Colonic mucosa (tissue), 4 donors: Measurements from ENCODE around the gene ALS2CL. TPM values are rescaled to one million over a fixed set of nuclear protein-coding genes. Genes with fewer than 3 reads are reported as not detected.
"Not testable (repeated sequence)": the region's sequence is repeated elsewhere in the genome, so short reads cannot be mapped to it uniquely, and the experiment has no call there.

Source experiments
- DNase-seq: peaks from one replicate; pipeline ENCODE4 v3.0.0-alpha.2; 2020
- H3K27ac ChIP-seq: fragments of 200-600 bp; one replicate; pipeline ENCODE4 v1.8.0; 2021
- H3K27me3 ChIP-seq: fragments of 200-600 bp; one replicate; pipeline ENCODE4 v1.8.0; 2021
- H3K36me3 ChIP-seq: fragments of 200-600 bp; one replicate; pipeline ENCODE4 v1.8.0; 2021
- H3K4me1 ChIP-seq: fragments of 200-600 bp; one replicate; pipeline ENCODE4 v1.8.0; 2021; ENCODE audit warnings: mild to moderate bottlenecking
- H3K4me3 ChIP-seq: fragments of 200-600 bp; one replicate; pipeline ENCODE4 v1.8.0; 2021
- H3K9ac ChIP-seq, 2 donors: one replicate each; pipeline ENCODE4 v1.7.0; 2013; ENCODE audit warnings: control low read depth in 2 of 2, low read depth in 2 of 2, low read length in 2 of 2
- H3K9me3 ChIP-seq: fragments of 200-600 bp; one replicate; pipeline ENCODE4 v1.8.0; 2021
- intact Hi-C: fragments of 100-400 bp; cut with DNase I; formaldehyde crosslinking; loops from one replicate; pipeline ENCODE4 v1.14.1; 2022
- total RNA-seq, 2 donors: library from RNA; stranded (reverse); fragmentation: NEBNext Ultra II Directional in 1 of 2; extraction: Animal tissue kit (Norgen Biotek cat#: 25700) in 1 of 2; gene quantifications; one replicate each; pipeline ENCODE4 v1.2.1, GENCODE V29; 2021
- TF ChIP-seq, protein P1 (sequence below): fragments of 200-600 bp; IDR thresholded peaks from one replicate; pipeline ENCODE4 v1.8.0; 2022; ENCODE audit warnings: antibody characterized with exemption, mild to moderate bottlenecking
- donor health status: healthy.
- donor health status: DM: no; HTN: no; CAD: no.
- donor health status: DM: no; HTN: no; CAD: no.

Gene ALS2CL
- total RNA-seq: 10 to 100 TPM; 21.8 to 40.3 TPM

GRCh38 chr3:46693038-46693891 lies at the start of gene ALS2CL:
TSS of gene ALS2CL (minus strand) at chr3:46693679. CDS start at chr3:46689440, 4,239 bp downstream.
- TF ChIP-seq, protein P1, sequence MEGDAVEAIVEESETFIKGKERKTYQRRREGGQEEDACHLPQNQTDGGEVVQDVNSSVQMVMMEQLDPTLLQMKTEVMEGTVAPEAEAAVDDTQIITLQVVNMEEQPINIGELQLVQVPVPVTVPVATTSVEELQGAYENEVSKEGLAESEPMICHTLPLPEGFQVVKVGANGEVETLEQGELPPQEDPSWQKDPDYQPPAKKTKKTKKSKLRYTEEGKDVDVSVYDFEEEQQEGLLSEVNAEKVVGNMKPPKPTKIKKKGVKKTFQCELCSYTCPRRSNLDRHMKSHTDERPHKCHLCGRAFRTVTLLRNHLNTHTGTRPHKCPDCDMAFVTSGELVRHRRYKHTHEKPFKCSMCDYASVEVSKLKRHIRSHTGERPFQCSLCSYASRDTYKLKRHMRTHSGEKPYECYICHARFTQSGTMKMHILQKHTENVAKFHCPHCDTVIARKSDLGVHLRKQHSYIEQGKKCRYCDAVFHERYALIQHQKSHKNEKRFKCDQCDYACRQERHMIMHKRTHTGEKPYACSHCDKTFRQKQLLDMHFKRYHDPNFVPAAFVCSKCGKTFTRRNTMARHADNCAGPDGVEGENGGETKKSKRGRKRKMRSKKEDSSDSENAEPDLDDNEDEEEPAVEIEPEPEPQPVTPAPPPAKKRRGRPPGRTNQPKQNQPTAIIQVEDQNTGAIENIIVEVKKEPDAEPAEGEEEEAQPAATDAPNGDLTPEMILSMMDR: no peak
- intact Hi-C loops: no loop called here
- peak within 1 kb of the TSS; percentile 84 for H3K4me3 ChIP-seq
- no peaks in the 10 kb centered on the region for H3K27me3 ChIP-seq
- H3K27ac ChIP-seq: peak within 1 kb of the TSS; percentile 77
- H3K36me3 ChIP-seq: no peaks in the 10 kb centered on the region
- peak within 1 kb of the TSS; percentile 95 to 96 for H3K9ac ChIP-seq
- H3K9me3 ChIP-seq: no peaks in the 10 kb centered on the region
- H3K4me1 ChIP-seq: peaks cover 3% of the 10 kb centered on the region
- DNase-seq: peak; percentile 75

DNA sequence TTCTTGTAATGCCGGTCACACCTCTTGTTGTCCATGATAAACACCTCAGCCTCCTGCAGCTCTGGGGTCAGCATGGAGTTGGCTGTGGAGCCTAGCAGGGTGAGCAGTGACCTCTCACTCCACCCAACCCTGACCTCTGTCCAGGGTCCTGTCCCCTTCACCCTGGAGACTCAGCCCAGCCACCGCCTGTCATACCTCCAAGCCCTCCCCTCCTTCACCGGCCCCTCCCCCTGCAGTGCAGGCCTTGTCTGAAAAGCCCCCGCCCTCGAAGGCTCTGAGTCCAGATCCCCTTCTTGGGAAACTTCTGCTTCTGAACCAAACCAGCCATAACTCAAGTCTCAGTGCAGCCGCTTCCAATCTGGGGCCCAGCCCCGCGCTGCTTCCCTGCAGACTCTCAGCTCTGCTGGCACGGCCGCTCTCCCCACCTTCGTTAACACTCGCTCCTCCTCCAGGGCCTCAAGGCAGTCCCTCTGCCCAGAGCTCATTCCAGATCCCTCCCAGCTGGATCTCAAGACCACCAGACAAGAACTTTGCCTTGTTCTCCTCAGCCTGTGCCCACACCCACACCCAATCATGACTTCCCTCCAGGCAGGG lies 49.6 kb upstream of the ALS2CL start:
- H3K27me3 ChIP-seq: no peaks in the 10 kb centered on the region
- no peak for DNase-seq
- intact Hi-C loops: no loop called here
- H3K36me3 ChIP-seq: no peaks in the 10 kb centered on the region
- H3K9me3 ChIP-seq: no peaks in the 10 kb centered on the region
- no peak overlapping the region for H3K4me3 ChIP-seq
- H3K4me1 ChIP-seq: no peaks in the 10 kb centered on the region
- TF ChIP-seq, protein P1: no peak
- H3K9ac ChIP-seq: no peak overlapping the region
- no peak overlapping the region for H3K27ac ChIP-seq

DNA sequence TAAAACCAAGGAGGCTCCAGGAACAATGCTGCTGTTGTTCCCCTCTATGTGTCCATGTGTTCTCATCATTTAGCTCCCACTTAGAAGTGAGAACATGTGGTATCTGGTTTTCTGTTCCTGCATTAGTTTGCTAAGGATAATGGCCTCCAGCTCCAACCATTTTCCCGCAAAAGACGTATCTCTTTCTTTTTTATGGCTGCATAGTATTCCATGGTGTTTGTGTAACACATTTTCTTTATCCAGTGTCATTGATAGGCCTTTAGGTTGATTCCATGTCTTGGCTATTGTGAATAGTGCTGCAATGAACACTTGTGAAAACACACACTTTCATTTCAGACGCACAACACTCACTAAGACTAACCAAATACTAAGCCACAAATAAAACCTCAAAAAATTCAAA lies 46.1 kb upstream of the ALS2CL start:
- intact Hi-C loops, H3K27me3 ChIP-seq, H3K36me3 ChIP-seq, H3K4me1 ChIP-seq, H3K9me3 ChIP-seq, H3K9ac ChIP-seq, DNase-seq, H3K4me3 ChIP-seq, H3K27ac ChIP-seq: not testable (repeated sequence)

GRCh38 chr3:46737329-46737731 lies 43.9 kb upstream of the ALS2CL start:
- DNase-seq: no peak
- TF ChIP-seq, protein P1: no peak
- H3K9ac ChIP-seq: no peak overlapping the region
- H3K36me3 ChIP-seq: no peaks in the 10 kb centered on the region
- H3K27me3 ChIP-seq: no peaks in the 10 kb centered on the region
- H3K4me3 ChIP-seq: no peak overlapping the region
- intact Hi-C loops: no loop called here
- H3K27ac ChIP-seq: no peak overlapping the region
- no peaks in the 10 kb centered on the region for H3K9me3 ChIP-seq
- H3K4me1 ChIP-seq: no peaks in the 10 kb centered on the region

DNA sequence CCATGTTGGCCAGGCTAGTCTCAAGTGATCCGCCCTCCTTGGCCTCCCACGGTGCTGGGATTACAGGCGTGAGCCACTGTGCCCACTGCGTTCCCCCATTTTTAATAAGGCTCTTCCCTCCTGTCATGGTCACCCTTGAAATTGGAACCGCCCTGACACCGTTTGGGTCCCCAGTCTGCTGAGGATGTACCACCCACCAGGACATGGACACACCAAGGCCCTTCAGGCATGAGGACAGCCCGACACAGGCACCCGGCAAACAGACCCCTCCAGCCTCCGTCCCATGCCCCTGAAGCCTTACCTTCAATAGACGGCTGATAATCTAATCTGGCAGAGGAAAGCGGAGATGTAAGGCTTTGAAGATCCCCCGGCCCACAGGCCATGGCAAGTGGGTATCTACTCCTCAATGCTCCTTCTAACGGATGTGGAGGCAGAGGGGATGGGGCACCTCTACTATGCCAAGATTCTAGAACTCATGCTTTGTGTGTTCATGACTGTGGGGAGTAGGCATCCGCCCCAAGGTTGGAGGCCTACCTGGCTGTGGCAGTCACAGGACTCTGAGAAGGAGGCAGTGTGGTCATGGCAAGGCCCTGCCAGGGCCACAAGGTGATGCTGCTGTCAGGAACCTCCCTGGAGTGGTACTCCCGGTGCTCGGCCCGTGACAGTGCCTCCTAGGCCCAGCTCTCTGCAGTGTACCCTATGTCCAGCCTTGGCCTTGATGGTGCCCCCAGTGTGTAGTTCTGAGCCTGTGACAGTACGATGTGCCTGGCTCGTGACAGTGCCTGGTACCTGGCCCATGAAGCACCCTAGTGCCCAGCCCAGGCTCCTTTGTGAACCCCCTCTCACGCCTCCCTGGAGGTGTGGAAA lies 42.8 kb upstream of the ALS2CL start:
- TF ChIP-seq, protein P1: no peak
- no peaks in the 10 kb centered on the region for H3K36me3 ChIP-seq
- intact Hi-C loops: no loop called here
- H3K4me3 ChIP-seq: no peak overlapping the region
- no peaks in the 10 kb centered on the region for H3K27me3 ChIP-seq
- H3K9ac ChIP-seq: no peak overlapping the region
- H3K4me1 ChIP-seq: no peaks in the 10 kb centered on the region
- no peaks in the 10 kb centered on the region for H3K9me3 ChIP-seq
- DNase-seq: no peak
- H3K27ac ChIP-seq: no peak overlapping the region
